HG03571 (cell line): ENCODE results near the gene ZNF407.
A peak's percentile ranks its signal among the peaks of the same experiment; 100 is the strongest.

Experiments
- ATAC-seq: cut with Tn5 transposase; IDR thresholded peaks from one replicate; pipeline ENCODE4 v1.9.1; 2021; ENCODE audit not compliant: unreplicated experiment

Gene ZNF407

DNA sequence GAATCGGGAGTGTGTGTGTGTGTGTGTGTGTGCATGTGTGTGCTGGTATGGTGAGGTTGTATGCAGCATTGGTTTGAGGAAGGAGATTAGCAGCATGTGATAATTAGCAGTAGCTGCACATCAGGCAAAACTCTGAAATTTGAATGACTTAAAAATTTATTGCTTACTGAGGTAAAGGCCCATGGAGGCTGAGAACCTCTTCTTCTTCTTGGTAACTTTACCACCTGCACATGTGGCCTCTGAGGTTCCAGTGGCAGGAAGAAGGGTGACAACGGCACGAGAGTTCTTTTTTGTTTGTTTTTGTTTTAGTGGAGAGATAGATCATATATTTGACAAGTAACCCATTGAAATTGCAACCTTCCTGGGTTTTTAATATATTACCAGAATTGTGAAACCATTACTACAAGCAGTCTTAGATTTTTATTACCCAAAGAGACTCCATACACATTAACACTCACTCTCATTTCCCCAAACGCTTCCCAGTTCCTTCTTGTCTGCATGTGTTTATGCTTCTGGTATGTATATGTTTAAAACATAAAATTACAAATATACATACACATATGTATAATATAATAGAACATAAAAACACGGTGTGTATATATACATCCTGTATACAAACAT, 319.2 kb downstream of the ZNF407 start:
- peak; percentile 51 for ATAC-seq

GRCh38 chr18:74918276-74918790, 320.7 kb downstream of the ZNF407 start:
- ATAC-seq = no peak

- no peak for ATAC-seq
Observed at GRCh38 chr18:74921057-74921820, 323.6 kb downstream of the ZNF407 start.

DNA sequence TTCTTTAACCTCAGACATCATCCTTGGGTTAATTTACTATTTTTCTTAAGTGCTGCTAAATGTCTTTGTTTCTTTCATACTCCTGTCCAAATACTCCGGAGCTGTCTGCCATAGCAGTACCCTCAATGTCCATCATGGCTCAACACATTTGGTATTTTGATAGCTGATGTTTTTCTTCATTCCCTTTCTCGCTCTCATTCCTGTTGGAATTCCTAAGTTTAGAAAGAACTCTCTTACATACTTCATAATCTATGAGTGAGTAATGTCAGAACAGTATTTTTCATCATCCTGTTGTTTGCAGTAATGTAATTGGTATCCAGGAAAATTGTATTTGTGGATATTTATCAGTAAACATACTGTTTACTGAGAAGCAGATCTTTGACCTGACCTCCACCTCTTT, 328.4 kb downstream of the ZNF407 start:
- no peak for ATAC-seq

DNA sequence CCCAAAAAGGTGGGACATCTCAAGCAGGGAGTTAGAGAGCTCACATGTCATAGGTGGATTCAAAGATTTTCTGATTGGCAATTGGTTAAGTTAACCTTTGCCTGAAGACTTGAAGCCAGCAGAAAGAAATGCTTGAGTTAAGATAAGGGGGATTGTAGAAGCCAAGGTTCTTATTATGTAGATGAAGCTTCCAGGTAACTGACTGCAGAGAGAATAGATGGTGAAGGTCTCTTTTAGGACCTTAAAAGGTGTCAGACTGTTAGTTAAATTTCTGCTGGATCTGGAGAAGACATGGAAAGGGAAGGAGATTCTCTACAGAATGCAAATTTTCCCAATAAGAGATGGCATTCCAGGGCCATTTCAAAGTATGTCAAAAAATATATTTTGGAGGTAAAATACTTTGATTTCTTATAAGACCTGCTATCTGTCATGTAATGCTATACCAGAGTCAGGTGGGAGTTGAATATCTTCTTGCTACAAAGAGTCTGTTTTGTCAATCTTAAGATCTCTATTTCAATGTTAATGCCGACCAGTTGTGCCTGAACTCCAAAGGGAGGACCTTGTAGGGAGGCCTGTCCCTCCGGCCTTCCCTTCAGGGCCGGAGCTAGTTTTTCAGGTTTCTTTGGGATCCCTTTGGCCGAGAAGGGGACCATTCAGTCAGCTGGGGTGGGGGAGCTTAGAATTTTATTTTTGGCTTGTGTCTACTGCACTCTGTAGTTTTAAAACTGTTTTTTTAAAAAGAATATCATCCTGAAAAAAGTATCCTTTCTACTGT, 330.7 kb downstream of the ZNF407 start:
- ATAC-seq = no peak

DNA sequence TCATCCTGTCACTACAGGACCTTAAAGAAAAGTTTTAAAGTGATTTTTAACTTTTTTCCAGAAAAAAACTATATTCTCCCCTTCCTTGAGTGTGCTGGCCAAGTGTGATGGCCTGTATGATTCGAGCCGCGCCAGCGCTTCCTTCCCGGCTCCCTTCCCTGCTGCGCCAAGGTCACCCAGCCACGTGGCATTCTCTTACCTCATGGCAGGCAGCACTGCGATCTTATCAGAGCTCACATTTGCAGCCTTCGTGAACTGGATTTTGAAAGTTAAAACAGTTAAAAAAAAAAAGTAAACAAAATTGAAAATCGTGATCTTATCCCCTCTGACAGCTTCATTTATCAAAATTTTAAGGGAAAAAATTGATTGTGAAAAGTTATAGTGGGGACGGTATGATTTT, 331.4 kb downstream of the ZNF407 start:
- ATAC-seq = no peak

GRCh38 chr18:74930616-74931015, 332.9 kb downstream of the ZNF407 start:
- ATAC-seq = no peak

DNA sequence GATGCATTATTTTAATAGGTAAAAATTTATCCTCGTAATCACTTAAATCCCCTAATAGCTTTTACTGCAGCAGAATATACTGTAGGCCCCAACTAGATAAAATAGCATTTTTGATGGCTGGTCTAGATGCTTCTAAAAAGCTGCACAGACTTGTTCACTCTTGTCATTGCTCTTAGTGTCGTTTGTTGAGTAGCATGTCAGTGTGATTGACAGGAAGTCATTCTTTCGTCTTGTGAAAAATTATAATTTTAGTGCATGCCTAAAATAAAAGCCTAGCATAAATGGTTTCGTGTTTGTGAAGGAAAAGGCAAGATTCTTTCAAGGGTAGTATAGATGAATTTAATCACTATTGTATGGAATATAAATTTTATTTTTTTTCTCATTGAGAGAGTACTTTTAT, 336.3 kb downstream of the ZNF407 start:
- no peak for ATAC-seq

- ATAC-seq = no peak
Observed at GRCh38 chr18:74935434-74935833, 337.8 kb downstream of the ZNF407 start.

GRCh38 chr18:74936343-74936742, 338.7 kb downstream of the ZNF407 start:
- no peak for ATAC-seq

DNA sequence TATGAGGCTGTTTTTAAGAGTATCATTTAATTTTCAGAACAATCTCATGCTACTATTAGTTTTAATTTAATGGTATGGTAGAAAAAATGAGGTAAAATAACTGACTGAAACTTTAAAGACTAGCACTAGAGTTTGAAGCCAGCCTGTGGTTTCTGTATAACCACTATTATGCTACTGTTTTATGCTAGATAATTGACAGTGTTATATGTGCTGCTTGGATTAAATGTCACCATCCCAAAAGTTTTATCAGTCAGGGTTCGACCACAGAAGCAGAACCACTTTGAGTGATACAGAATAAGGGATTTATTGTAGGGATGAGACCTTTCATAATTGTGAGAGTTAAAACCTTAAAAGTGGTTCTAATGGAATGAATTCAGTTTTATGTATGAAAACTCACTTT, 339.6 kb downstream of the ZNF407 start:
- ATAC-seq = no peak

- ATAC-seq = no peak
Observed at GRCh38 chr18:74940856-74941255, 343.2 kb downstream of the ZNF407 start.

DNA sequence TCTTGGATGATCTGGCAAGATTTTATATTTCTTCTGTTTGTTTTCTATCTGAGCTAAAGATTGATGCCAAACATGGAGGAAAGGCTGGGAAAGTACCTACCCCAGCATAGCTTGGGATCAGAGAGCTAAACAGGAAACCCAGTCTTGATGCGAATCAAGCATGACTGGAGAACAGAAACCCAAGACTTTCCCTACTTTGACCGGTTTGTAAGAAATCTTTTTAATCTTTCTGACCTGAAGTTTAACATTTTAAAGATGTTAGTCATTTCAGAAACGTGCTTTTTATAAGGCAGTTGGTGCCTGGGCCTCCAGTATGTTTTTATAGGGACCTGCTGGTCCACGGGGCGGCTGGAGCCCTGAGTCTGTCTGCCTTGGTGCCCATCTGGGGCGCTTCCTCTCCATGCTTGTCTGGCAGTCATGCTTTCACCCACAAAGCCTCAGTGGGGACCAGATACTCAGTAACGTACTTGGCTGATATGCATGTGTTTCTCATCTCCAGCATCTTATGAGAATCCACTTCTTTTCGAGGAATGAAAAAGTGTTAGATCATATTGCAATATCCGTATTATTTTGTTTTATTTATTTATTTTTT, 344.7 kb downstream of the ZNF407 start:
- peak; percentile 95 for ATAC-seq

GRCh38 chr18:74944676-74945075, 347.0 kb downstream of the ZNF407 start:
- ATAC-seq = no peak

DNA sequence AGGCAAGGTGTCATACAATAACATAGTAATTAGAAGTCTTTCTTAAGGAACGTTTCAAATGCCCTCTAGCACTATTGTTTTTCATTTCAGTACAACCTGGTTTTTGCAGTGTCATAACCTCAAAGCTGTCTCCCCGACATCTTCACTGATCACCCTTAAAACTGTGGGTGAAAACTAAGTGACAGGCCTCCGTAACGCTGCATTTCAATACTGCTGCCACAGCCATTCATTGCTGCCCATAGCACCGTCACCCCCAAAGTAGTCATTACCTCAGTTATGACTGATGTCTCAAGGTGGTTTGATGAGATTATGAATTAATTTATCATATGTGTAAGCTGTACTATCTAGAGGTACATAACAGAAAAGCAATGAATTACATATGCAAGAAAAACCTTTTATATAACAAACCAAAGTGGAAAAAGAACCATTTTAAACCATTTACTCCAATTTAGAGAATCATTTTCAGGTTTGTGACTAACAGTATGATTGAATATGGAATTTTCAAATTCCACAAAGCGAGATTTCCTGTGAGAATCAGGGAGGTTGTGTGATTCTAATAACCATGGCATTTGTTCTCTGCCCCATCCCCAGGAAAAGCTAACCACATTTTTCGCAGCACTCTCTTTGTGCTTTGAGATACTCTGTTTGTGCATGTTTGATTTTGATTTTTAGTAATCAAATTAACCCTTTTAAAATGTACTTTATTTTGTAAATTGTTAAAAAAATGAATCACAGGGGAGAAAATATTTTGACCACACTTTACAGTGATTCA, 348.3 kb downstream of the ZNF407 start:
- ATAC-seq = no peak

DNA sequence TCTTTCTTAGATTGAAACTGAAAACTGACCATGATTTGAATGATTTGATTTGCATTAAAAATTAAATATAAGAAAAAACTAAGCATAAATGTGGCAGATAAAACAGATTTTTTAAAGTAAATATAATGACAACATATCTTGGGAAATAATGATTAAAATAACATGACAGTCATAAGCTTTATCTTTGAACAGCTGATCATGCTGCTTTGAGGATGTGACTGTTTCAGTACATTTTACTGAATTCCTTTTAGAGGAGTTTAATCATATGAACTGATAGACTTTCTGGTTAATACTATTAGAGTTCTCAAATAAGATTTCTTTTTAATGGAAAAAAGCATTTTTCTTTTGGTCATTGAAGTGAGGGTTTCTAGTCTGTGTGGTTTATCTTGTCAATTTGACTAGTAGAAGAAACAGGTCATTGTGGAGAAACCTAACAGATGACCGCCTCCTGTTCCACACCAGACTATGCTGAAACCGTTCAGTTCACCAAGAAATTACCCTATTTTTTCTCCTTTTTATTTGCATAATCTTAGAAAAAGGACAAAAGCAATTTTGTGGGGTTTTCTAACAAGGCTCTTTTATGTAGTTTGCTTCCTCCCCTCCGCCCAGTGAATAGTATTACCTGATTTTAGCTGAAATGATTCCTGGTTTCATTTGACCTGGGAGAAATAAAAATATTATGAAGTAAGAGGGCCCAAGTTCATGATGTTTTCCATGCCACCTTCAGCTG, 349.1 kb downstream of the ZNF407 start:
- no peak for ATAC-seq

- no peak for ATAC-seq
Observed at GRCh38 chr18:74947417-74947816, 349.7 kb downstream of the ZNF407 start.

DNA sequence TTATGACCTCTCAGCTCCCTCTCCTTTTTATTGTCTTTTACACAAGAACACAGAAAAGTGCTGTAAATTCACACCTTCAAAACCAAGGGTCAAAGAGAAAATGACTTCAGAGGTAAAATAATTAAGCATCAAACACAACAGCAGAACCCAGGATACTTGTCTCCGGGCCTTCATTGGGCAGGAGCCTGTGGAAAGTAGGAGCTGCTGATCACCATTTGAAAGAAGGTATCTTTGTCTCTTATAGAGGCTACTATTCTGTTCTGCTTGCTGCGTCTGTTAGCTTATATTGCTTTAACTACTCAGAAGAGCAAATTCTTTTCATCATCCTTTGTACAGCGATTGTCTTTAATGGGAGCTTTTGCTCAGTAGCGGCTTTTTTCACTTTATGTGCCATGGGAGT, 350.2 kb downstream of the ZNF407 start:
- ATAC-seq = no peak

DNA sequence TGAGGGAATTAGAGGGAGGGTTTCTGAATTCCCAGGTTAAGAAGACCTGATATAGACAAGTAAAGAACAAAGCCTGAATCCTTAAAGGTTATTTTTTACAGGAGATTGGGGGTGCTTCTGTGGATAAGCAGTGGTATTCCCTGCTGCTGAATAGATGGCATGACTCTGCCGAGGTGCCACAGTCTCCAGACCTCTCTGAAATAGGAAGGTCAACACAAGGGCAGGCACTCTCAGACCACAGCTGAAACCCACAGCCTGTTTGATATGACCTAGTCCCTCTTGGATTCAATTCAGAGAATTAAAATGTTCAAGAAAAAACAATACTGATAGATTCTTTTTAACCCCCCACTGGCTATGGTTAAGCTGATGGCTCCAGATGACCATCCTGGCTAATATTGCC, 351.9 kb downstream of the ZNF407 start:
- no peak for ATAC-seq

DNA sequence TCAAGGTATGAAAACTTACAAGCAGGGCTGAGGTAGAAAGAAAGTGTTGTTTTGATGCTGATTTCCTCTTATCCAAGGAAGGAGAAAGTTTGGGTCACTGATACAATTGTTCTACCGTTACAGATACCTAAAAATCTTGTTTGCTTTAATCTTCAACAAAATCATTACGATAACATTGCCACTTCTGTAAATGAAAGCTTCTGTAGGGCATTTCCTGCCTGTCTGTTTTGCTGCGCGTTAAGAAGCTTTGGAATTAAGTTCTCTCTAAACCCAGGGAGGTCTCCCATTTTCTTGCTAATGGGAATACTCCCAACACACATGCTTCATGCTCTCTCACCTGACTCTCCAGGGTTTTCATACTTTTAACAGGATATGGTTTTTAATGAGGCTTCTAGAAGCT, 352.8 kb downstream of the ZNF407 start:
- no peak for ATAC-seq
